ENCODE measurements around the gene ABCB10. TPM values are rescaled to one million over a fixed set of nuclear protein-coding genes. Genes with fewer than 3 reads are reported as not detected.
"Not testable (repeated sequence)": the region's sequence is repeated elsewhere in the genome, so short reads cannot be mapped to it uniquely, and the experiment has no call there.

ABCB10 gene
- total and polyA plus RNA-seq, 5 experiments from 2014 or later = 5.1 to 20.5 (median 12.8) TPM

DNA sequence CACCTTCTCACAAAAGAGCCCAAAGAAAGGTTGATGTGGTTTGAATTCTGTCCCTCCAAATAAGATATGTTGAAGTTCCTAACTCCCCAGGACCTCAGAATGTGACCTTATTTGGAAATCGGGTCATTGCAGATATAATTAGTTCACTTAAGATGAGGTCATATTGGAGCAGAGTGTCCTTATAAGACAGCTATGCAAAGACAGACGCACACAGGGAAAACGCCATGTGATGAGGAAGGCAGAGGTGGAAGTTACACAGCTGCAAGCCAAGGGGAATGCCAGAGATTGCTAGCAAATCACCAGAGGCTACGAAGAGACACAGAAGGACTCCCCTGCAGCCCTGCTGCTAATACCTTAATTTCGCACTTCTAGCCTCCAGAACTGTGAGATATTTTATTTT lies 5.2 kb upstream of the ABCB10 start:
- DNase-seq = no peak
- no peaks in the 10 kb centered on the region for H3K9me3 Mint-ChIP-seq
- peak overlapping the region in 1 of 10 donors; percentile 11 for H3K27ac Mint-ChIP-seq
- peaks cover 3 to 9% (median 9%) of the 10 kb centered on the region in 4 donors for H3K4me1 Mint-ChIP-seq
- no peak overlapping the region for H3K4me3 Mint-ChIP-seq
- ATAC-seq = no peak
- H3K27me3 Mint-ChIP-seq = peaks cover 0 to 4% (median 0%) of the 10 kb centered on the region in 5 donors
- H3K36me3 Mint-ChIP-seq = no peaks in the 10 kb centered on the region
- POLR2A ChIA-PET = no interaction called here

DNA sequence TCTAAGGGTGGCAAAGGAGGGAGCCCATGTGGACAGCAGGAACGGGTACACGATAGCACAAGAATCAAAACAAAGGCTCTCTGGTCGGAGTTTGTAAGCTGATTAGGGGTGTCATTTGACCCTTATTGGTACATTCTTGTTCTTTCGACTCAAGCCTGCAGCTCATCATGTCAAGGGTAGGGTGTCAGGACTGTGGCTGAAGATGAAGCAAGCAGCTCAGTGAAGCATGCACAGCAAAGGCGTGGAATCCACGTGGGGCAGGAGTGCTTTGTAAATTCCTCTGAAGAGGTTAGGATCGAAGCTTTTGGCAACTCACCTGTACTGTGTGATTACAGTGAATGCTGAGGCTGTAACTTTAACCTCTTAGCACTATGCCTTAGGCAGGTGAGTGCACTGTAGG lies 4.7 kb upstream of the ABCB10 start:
- Mint-ChIP-seq H3K36me3 (no peaks in the 10 kb centered on the region), H3K27me3 (peaks cover 0 to 4% (median 0%) of the 10 kb centered on the region in 5 donors), H3K4me3 (no peak overlapping the region), H3K27ac (no peak overlapping the region), H3K4me1 (peaks cover 3 to 9% (median 9%) of the 10 kb centered on the region in 4 donors), H3K9me3 (no peaks in the 10 kb centered on the region)
- POLR2A ChIA-PET = no interaction called here
- no peak for DNase-seq
- no peak for ATAC-seq

GRCh38 chr1:229562686-229563085 lies 4.2 kb upstream of the ABCB10 start:
- DNase-seq (no peak), ATAC-seq (no peak)
- H3K9me3 Mint-ChIP-seq = no peaks in the 10 kb centered on the region
- POLR2A ChIA-PET = interaction anchor here (0.7 kb wide), 1 partner anchor 304 kb away, joined by 4 read pairs; no protein-coding TSS in a partner anchor
- H3K27ac Mint-ChIP-seq = no peak overlapping the region
- no peaks in the 10 kb centered on the region for H3K36me3 Mint-ChIP-seq
- no peak overlapping the region for H3K4me3 Mint-ChIP-seq
- H3K4me1 Mint-ChIP-seq = peaks cover 3 to 10% (median 10%) of the 10 kb centered on the region in 4 donors
- H3K27me3 Mint-ChIP-seq = peaks cover 0 to 4% (median 0%) of the 10 kb centered on the region in 5 donors

DNA sequence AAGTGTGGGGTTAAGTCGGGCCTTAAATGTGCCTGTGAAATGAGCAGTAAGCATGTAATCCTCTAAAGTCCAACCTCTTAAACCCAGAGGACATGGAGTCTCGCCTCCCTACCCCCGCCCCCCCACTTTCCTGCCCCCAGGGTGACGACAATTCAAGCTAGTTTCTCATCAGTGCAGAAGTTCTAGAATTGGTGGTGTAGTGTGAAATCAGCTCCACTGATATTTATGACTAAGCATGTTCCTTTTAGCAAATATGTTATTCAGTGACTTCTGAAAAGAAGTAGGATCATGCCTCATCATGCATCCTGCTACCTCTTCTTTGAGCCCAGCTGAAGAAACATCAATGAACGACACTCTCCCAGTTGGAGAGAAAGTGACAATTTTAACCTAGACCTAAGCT lies 2.6 kb upstream of the ABCB10 start:
- no peaks in the 10 kb centered on the region for H3K36me3 Mint-ChIP-seq
- peaks cover 11 to 26% (median 24%) of the 10 kb centered on the region in 4 donors for H3K4me1 Mint-ChIP-seq
- POLR2A ChIA-PET = interaction anchor here (0.6 kb wide), 1 partner anchor 118 kb away, joined by 3 read pairs; no protein-coding TSS in a partner anchor
- H3K27ac Mint-ChIP-seq = peak overlapping the region in 1 of 10 donors; percentile 72
- no peaks in the 10 kb centered on the region for H3K9me3 Mint-ChIP-seq
- DNase-seq (no peak), ATAC-seq (no peak)
- no peaks in the 10 kb centered on the region for H3K27me3 Mint-ChIP-seq
- H3K4me3 Mint-ChIP-seq = peak overlapping the region in 5 of 10 donors; percentile 28 to 62 (median 45)

DNA sequence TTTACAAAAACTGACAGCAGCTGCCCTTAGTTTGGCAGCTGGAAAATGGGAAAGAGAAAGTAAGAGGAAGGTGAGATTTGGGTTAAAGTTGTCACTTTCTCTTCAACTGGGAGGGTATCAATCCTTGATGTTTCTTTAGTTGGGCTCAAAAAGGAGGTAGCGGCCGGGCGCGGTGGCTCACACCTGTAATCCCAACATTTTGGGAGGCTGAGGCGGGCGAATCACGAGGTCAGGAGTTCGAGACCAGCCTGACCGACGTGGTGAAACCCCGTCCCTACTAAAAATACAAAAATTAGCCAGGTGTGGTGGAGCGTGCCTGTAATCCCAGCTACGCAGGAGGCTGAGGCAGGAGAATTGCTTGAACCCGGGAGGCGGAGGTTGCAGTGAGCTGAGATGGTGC lies 1.6 kb upstream of the ABCB10 start:
- POLR2A ChIA-PET = interaction anchor here (4.4 kb wide), 1 partner anchor 64 kb away, joined by 74 read pairs; the partner anchor contains the start of genes TAF5L and URB2
- not testable (repeated sequence) for DNase-seq

GRCh38 chr1:229559336-229559801 lies 862 bp upstream of the ABCB10 start:
- H3K36me3 Mint-ChIP-seq, H3K27me3 Mint-ChIP-seq, H3K9me3 Mint-ChIP-seq, DNase-seq, ATAC-seq: not testable (repeated sequence)
- H3K4me1 Mint-ChIP-seq = peaks cover 18 to 40% (median 36%) of the 10 kb centered on the region in 4 donors
- H3K27ac Mint-ChIP-seq = peak overlapping the region; percentile 57 to 95 (median 90)
- peak overlapping the region; percentile 91 to 99 (median 96) for H3K4me3 Mint-ChIP-seq
- POLR2A ChIA-PET = interaction anchor here (0.7 to 4.4 kb wide), 11 partner anchors 9 to 217 kb away, joined by 3 to 74 read pairs (median 4); partner anchors contain the start of genes CCSAP, NUP133, TAF5L and URB2

More for the DNA sequence above, 1.6 kb upstream of the ABCB10 start:
- not testable (repeated sequence) for H3K9me3 Mint-ChIP-seq, ATAC-seq, H3K27me3 Mint-ChIP-seq, H3K36me3 Mint-ChIP-seq, H3K27ac Mint-ChIP-seq
- peaks cover 13 to 34% (median 29%) of the 10 kb centered on the region in 4 donors for H3K4me1 Mint-ChIP-seq
- H3K4me3 Mint-ChIP-seq = peak overlapping the region in 2 of 10 donors; percentile 50 to 93

DNA sequence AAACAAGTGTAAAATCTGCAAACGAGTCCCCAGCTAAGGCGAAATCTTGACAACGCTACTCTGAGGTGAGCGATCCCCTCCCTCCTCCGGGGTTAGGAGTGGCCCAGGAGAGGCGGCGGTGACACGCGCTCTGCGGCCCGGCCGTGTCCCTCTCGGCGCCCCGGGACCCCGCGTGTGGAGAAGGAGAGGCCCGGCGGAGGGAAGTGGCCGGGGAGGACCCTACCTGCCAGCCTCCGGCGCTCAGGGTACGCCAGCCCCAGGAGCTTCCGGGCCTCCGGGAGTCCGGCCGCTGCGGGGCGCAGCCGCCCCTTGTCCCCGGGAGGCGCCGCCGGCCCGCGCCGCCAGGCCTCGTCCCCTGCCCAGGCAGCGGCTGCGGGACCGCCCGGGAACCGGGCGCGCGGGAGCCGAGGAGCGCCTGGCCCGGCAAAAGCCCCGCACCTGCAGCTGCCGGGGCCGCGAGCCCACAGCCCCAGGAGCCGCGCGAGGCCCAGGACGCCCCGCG lies 543 bp downstream of the ABCB10 start:
- ATAC-seq = peak; percentile 21
- Mint-ChIP-seq H3K4me3 (peak overlapping the region; percentile 80 to 91 (median 87)), H3K27me3 (no peaks in the 10 kb centered on the region), H3K36me3 (peaks cover 0 to 10% (median 0%) of the 10 kb centered on the region in 3 donors), H3K27ac (peak overlapping the region; percentile 40 to 91 (median 82)), H3K4me1 (peaks cover 25 to 49% (median 45%) of the 10 kb centered on the region in 4 donors), H3K9me3 (no peaks in the 10 kb centered on the region)
- POLR2A ChIA-PET = interaction anchor here (0.6 to 4.4 kb wide), 9 partner anchors 9 to 509 kb away, joined by 3 to 74 read pairs (median 4); partner anchors contain the start of genes CCSAP, GALNT2, NUP133 and TAF5L
- DNase-seq = peak in 9 of 10 donors; percentile 2 to 36 (median 22)

- POLR2A ChIA-PET = interaction anchor here (0.6 to 4.4 kb wide), 4 partner anchors 8 to 215 kb away, joined by 3 to 74 read pairs (median 9); partner anchors contain the start of genes CCSAP, NUP133, TAF5L and URB2
- Mint-ChIP-seq H3K9me3 (no peaks in the 10 kb centered on the region), H3K27me3 (no peaks in the 10 kb centered on the region), H3K36me3 (peaks cover 0 to 10% (median 0%) of the 10 kb centered on the region in 3 donors), H3K4me3 (peak overlapping the region; percentile 80 to 91 (median 87)), H3K27ac (peak overlapping the region; percentile 40 to 91 (median 82)), H3K4me1 (peaks cover 28 to 53% (median 51%) of the 10 kb centered on the region in 4 donors)
- DNase-seq (peak in 3 of 10 donors; percentile 24 to 39 (median 30)), ATAC-seq (peak in 1 of 2 donors; percentile 28)
Observed at GRCh38 chr1:229557200-229557850, 1.2 kb downstream of the ABCB10 start.

DNA sequence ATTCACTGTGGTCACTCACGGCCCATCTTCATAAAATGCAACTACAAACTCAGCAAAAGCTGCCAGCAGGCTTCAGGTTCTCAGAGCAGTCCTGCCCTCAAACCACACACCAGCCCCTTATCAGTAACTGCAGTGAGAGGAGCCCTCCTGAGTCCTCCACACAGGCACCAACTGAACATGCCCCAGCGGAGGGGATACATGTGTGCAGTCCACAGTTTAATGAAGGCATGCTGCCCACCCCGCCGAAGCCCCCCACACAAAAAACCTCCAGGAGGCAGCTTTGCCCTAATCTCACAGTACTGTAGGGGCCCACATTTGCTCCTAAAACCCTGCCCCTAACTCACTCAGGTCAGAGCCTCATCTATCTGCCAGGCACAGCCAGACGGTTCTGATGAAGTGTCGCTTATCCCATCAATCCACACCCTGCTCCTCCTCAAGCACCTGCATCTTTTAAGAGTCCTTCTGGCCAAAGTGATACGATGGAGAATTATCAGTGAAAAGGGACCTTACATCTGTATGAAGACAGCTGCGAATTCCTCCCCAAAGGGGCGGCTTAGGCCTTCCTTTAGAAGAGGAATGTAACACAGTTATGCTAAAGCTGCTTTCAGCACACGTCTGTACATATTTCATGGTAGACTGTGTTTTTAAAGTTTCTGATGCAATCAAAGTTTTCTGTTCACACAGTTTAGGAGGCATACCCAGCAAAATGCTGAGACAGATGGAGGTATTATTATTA lies 3.5 kb downstream of the ABCB10 start:
- Mint-ChIP-seq H3K27ac (peak overlapping the region in 4 of 10 donors; percentile 5 to 37 (median 18)), H3K4me3 (no peak overlapping the region), H3K27me3 (no peaks in the 10 kb centered on the region), H3K9me3 (no peaks in the 10 kb centered on the region), H3K4me1 (peaks cover 34 to 59% (median 58%) of the 10 kb centered on the region in 4 donors), H3K36me3 (peaks cover 0 to 13% (median 0%) of the 10 kb centered on the region in 3 donors)
- DNase-seq (no peak), ATAC-seq (no peak)
- POLR2A ChIA-PET = no interaction called here

DNA sequence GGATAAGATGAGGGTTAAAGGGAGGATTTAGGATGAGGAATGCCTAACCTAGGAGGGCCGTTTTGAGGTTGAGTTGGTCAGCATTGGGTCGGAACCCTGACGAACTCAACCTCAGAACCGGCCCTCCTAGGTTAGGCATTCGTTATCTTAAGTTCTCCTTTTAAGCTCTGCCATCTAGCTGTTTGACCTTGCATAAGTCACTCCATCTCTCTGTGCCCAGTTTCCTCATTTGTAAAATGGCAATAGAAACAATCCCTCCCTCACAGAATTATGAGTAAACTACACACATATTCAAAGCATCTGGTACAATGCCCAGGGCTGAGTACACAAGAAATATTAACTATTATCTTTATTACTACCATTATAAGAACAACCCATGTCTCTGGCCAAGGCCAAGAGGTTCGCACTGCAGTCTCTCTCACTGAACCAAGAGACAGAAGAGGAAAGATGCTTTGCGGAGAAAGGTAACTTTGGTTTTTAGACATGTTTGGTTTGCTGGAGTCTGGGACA lies 4.8 kb downstream of the ABCB10 start:
- H3K27ac Mint-ChIP-seq = peak overlapping the region in 6 of 10 donors; percentile 36 to 83 (median 59)
- peaks cover 0 to 27% (median 0%) of the 10 kb centered on the region in 3 donors for H3K36me3 Mint-ChIP-seq
- no peaks in the 10 kb centered on the region for H3K27me3 Mint-ChIP-seq
- H3K9me3 Mint-ChIP-seq = no peaks in the 10 kb centered on the region
- H3K4me3 Mint-ChIP-seq = no peak overlapping the region
- ATAC-seq = no peak
- H3K4me1 Mint-ChIP-seq = peaks cover 34 to 50% (median 50%) of the 10 kb centered on the region in 4 donors
- no peak for DNase-seq
- POLR2A ChIA-PET = interaction anchor here (0.6 to 0.7 kb wide), 2 partner anchors 16 to 88 kb away, joined by 3 read pairs; no protein-coding TSS in a partner anchor

- H3K4me3 Mint-ChIP-seq = no peak overlapping the region
- H3K27ac Mint-ChIP-seq = peak overlapping the region in 3 of 10 donors; percentile 5 to 64 (median 60)
- DNase-seq = no peak
- ATAC-seq = no peak
- H3K36me3 Mint-ChIP-seq = peaks cover 0 to 36% (median 0%) of the 10 kb centered on the region in 3 donors
- H3K27me3 Mint-ChIP-seq = no peaks in the 10 kb centered on the region
- H3K4me1 Mint-ChIP-seq = peaks cover 34 to 50% (median 49%) of the 10 kb centered on the region in 4 donors
- H3K9me3 Mint-ChIP-seq = no peaks in the 10 kb centered on the region
- POLR2A ChIA-PET = interaction anchor here (0.7 kb wide), 1 partner anchor 17 kb away, joined by 3 read pairs; no protein-coding TSS in a partner anchor
Observed at GRCh38 chr1:229552732-229553131, 5.8 kb downstream of the ABCB10 start.
